ENCODE data around the gene RAD18.

RAD18 gene

DNA sequence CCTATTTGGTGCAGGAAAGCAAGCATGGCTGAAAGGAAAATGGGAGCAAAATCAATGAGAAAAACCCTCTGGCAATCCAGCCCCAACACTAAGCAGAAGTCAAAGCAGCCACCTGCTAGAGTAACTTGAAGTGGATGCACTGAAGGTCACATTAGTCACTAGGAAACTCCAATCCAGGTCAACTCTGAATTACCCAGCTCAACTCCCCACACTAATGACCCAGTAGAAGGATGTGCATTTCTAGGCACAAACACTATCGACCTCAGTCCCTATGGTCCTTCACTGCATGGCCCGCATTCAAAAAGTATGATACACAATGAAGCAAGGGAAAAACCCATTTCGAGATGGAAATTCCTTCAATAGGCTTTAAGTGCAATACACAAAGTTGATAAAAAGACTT is 80.6 kb downstream of the RAD18 start:
- FAIRE-seq = no peak
- no peak for DNase-seq (ENCODE audit: insufficient read length, low spot score)
- TF ChIP-seq, protein P1, sequence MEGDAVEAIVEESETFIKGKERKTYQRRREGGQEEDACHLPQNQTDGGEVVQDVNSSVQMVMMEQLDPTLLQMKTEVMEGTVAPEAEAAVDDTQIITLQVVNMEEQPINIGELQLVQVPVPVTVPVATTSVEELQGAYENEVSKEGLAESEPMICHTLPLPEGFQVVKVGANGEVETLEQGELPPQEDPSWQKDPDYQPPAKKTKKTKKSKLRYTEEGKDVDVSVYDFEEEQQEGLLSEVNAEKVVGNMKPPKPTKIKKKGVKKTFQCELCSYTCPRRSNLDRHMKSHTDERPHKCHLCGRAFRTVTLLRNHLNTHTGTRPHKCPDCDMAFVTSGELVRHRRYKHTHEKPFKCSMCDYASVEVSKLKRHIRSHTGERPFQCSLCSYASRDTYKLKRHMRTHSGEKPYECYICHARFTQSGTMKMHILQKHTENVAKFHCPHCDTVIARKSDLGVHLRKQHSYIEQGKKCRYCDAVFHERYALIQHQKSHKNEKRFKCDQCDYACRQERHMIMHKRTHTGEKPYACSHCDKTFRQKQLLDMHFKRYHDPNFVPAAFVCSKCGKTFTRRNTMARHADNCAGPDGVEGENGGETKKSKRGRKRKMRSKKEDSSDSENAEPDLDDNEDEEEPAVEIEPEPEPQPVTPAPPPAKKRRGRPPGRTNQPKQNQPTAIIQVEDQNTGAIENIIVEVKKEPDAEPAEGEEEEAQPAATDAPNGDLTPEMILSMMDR (IDR thresholded peaks at IDR 0.05; ENCODE audit: insufficient read depth, missing control alignments) = no peak

DNA sequence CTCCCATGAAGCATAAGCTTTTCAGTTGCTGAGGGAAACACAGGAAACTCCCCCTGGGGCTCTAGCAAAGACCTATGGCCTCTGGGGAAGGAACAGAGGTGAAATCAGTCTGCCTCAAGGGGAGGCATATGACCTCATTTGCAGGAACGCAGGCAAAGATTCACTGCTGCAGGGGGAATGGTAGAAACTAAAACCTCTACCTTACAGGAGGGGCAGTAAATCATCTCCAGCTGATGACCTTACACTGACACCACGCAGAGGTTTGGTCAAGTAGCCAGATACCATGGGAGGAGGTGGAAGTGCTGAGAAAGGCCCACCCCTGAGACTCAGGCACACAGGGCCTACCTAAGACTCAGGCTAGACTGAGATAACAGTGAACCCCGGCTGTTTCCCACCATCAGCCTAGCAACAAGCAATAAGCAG is 81.1 kb downstream of the RAD18 start:
- TF ChIP-seq, protein P1 (IDR thresholded peaks at IDR 0.05; ENCODE audit: insufficient read depth, missing control alignments) = no peak
- no peak for FAIRE-seq
- no peak for DNase-seq (ENCODE audit: insufficient read length, low spot score)

DNA sequence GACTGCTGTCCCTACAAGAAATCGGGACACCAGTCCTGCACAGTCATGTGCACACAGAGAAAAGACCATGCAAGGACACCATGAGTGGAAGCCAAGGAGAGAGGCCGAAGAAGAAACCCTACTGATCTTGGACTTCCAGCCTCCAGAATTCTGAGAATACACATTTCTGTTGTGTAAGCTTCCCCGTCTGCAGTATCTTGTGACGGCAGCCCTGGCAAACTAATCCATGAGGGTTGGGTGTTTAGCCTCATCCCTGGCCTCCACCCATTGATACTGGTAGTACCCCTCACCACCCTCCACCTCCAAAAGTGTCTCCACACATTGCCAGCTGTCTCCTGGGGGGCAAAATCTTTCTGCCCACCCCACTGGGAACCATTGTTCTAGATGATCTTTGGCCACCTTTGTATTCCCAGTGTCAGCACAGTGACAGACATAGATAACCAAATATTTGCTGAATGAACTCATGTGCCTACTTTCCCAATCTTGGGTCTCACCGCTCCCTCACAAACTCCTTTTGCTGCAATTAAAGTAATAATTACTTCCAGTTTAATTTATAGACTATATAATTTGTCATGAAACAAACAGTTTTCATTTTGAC is 83.8 kb downstream of the RAD18 start:
- TF ChIP-seq, protein P1 (IDR thresholded peaks at IDR 0.05; ENCODE audit: insufficient read depth, missing control alignments) = no peak
- FAIRE-seq (no peak), DNase-seq (ENCODE audit: insufficient read length, low spot score) (no peak)

DNA sequence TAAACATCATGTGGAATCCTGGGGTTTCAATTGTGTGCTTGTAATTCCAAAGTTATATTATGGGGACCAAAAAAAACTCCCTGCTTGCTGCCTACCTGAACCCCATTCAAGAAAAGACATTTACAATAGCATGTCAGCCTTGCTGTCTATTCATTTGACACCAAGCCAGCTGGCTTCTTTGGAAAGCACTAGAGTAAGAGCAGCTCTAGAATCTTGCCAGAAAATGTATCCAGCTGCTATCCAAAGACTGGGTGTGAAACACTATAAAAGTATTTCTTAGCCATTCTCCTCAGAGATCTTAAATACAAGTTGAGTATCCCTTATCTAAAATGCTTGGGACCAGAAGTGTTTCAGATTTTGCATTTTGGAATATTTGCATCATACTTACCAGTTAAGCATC is 87.4 kb downstream of the RAD18 start:
- DNase-seq (ENCODE audit: insufficient read length, low spot score) (no peak), FAIRE-seq (no peak)
- TF ChIP-seq, protein P1 (IDR thresholded peaks at IDR 0.05; ENCODE audit: insufficient read depth, missing control alignments) = no peak

DNA sequence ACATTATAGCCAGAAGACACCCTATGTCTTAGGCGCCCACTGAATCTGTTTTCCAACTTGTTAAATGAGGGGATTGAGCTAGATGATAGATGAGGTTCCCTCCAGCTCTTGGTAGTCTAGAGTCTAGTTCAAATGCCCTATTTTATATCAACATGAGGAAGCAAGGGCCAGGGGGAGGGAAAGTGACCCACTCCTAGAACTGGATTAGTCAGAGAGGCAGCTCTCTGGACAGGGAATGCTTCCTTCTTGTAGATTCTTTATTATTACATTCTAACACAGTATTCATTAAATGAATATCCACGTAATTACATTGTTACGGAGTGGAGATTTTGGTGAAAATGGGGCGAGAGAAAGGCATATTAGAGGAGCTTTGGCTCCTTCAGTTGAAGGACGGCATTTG is 89.5 kb downstream of the RAD18 start:
- FAIRE-seq (no peak), DNase-seq (ENCODE audit: insufficient read length, low spot score) (no peak)
- TF ChIP-seq, protein P1 (IDR thresholded peaks at IDR 0.05; ENCODE audit: insufficient read depth, missing control alignments) = no peak

DNA sequence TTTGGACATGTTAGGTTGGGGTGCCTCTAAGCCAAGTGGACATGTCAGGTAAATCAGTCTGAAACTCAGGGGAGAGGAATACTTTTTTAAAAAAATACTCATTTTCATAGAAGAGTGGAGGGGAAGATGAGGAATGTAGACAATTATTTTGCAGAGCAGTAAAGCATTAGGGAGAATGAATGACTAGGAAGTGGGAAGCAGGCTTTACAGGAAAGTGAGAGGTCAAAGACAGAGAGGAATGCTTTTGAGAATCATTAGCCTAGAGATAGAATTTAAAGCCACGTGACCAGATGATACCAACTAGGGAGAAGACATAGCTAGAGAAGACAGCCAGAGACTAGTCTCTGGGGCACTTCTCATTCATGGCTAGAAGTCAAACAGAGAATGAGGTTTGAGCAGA is 91.0 kb downstream of the RAD18 start:
- FAIRE-seq (no peak), DNase-seq (ENCODE audit: insufficient read length, low spot score) (no peak)
- TF ChIP-seq, protein P1 (IDR thresholded peaks at IDR 0.05; ENCODE audit: insufficient read depth, missing control alignments) = no peak

DNA sequence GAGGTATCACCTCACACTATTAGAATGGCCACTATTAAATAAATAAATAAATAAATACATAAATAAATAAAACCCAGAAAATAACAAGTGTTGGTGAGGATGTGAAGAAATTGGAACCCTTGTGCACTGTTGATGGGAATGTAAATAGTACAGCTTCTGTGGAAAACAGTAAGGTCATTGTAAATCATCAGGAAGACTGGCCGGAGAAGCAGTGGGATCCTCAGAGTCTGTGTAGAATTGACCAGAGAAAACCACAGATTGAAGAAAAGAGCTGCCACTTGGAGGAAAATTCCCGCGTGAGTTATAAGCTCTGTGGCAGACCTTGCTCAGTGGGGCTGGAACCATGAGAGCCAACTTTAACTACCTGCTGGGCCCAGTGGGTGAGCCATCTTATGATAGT is 92.0 kb downstream of the RAD18 start:
- DNase-seq (ENCODE audit: insufficient read length, low spot score) = no peak
- no peak for FAIRE-seq
- TF ChIP-seq, protein P1 (IDR thresholded peaks at IDR 0.05; ENCODE audit: insufficient read depth, missing control alignments) = no peak
